K562 (cell line): ENCODE measurements around the gene PPP1R16B. TPM values are rescaled to one million over a fixed set of nuclear protein-coding genes. Genes with fewer than 3 reads are reported as not detected.
A peak's percentile ranks its signal among the peaks of the same experiment; 100 is the strongest.

Experiments
- E2F4 ChIP-seq: sonication (generic); formaldehyde crosslinking; IDR thresholded peaks from 2 replicates; pipeline ENCODE4 v1.8.0; 2022; ENCODE audit warnings: mild to moderate bottlenecking, low read depth, missing genetic modification reagents
- HNRNPLL ChIP-seq: fragments of 200-400 bp; formaldehyde crosslinking; IDR thresholded peaks from 2 replicates; pipeline ENCODE4 v1.6.1; 2017; ENCODE audit warnings: low read length, low read depth, mild to moderate bottlenecking; ENCODE audit not compliant: poor library complexity, severe bottlenecking
- KHSRP ChIP-seq: fragments of 450-650 bp; IDR thresholded peaks from 2 replicates; pipeline ENCODE4 v1.6.1; 2017
- LARP7 ChIP-seq: fragments of 450-650 bp; IDR thresholded peaks from 2 replicates; pipeline ENCODE4 v1.6.1; 2016
- MAFF ChIP-seq: IDR thresholded peaks from 2 replicates; pipeline ENCODE4 v1.6.1; 2012; ENCODE audit warnings: low read length, improper control_type of control experiment
- MAFK ChIP-seq: IDR thresholded peaks from 2 replicates; pipeline ENCODE4 v1.6.1; 2011; ENCODE audit warnings: low read length, improper control_type of control experiment
- MTA1 ChIP-seq: fragments of 450-650 bp; IDR thresholded peaks from 2 replicates; pipeline ENCODE4 v1.6.1; 2017; ENCODE audit warnings: borderline replicate concordance
- PBX2 ChIP-seq, 2 experiments: IDR thresholded peaks in 1 of 2; conservative IDR thresholded peaks in 1 of 2; 2 replicates each; pipeline ENCODE4 v1.6.1; 2016; ENCODE audit warnings: low read depth in 2 of 2, mild to moderate bottlenecking in 1 of 2, missing compliant biosample characterization in 1 of 2, missing genetic modification characterization in 1 of 2, moderate library complexity in 1 of 2
- XRCC5 ChIP-seq: fragments of 200-400 bp; formaldehyde crosslinking; IDR thresholded peaks from 2 replicates; pipeline ENCODE4 v1.6.1; 2017; ENCODE audit warnings: low read depth, mild to moderate bottlenecking, low read length
- ZBTB34 ChIP-seq: fragments of 250-450 bp; sonication (Bioruptor Pico); IDR thresholded peaks from 2 replicates; pipeline ENCODE4 v1.8.0; 2021; ENCODE audit warnings: mild to moderate bottlenecking, moderate library complexity
- ZNF277 ChIP-seq: fragments of 250-450 bp; sonication (Bioruptor Pico); IDR thresholded peaks from 2 replicates; pipeline ENCODE4 v1.8.0; 2022; ENCODE audit warnings: inconsistent platforms, mild to moderate bottlenecking, moderate library complexity, borderline replicate concordance
- ZSCAN32 ChIP-seq: fragments of 450-650 bp; formaldehyde crosslinking; IDR thresholded peaks from 2 replicates; pipeline ENCODE4 v1.4.0; 2020; ENCODE audit warnings: mild to moderate bottlenecking, moderate library complexity
- polyA plus RNA-seq, 8 experiments: library from polyadenylated mRNA; depleted of rRNA in 4 of 8; stranded (reverse) in 5 of 8; unstranded in 3 of 8; fragments of >200 nt; fragmentation: Nextera tagmentation in 2 of 8; fragmentation: Illumina TruSeq in 1 of 8; extraction: Ambion mirVana in 2 of 8; extraction: Trizol in 1 of 8; gene quantifications; 2 replicates each; pipeline versions ENCODE4 v1.2.1 to v1.2.3, GENCODE V29; 2011 to 2014; ENCODE audit warnings: inconsistent platforms in 1 of 8, missing spikeins in 1 of 8
- total RNA-seq, 7 experiments: library from RNA; depleted of rRNA in 6 of 7; stranded (reverse); fragments of >200 nt in 6 of 7; fragmentation: Illumina TruSeq in 2 of 7; extraction: Trizol in 2 of 7; gene quantifications; 2 replicates each; pipeline versions ENCODE4 v1.2.1 to v1.2.3, GENCODE V29; 2011 to 2021; ENCODE audit warnings: low replicate concordance in 1 of 7

Gene PPP1R16B
- total and polyA plus RNA-seq, 9 of the 15 experiments (the other 6 are each of a cell fraction or from before 2014, with no cell fraction given): 1.5 to 11.5 (median 6.8) TPM

GRCh38 chr20:38957235-38957876 lies 151.9 kb downstream of the PPP1R16B start (continued):
- TF ChIP-seq XRCC5 (no peak), MAFK (peak; percentile 82), HNRNPLL (no peak), PBX2 (CRISPR knock-in tag; IDR thresholded peaks at IDR 0.05; ENCODE audit: low read depth) (no peak), PBX2 (tag; conservative IDR thresholded peaks at IDR 0.05; ENCODE audit: low read depth) (no peak), ZNF277 (CRISPR knock-in tag) (no peak), E2F4 (no peak), LARP7 (no peak), KHSRP (no peak), ZSCAN32 (CRISPR knock-in tag) (no peak), MTA1 (no peak), ZBTB34 (no peak), MAFF (peak; percentile 81)
